Measurements from ENCODE around the gene MAP4K2.
"Not testable (repeated sequence)": the region's sequence is repeated elsewhere in the genome, so short reads cannot be mapped to it uniquely, and the experiment has no call there.

The MAP4K2 gene

GRCh38 chr11:64803158-64803845 lies at the start of gene MAP4K2:
Gene MAP4K2 (minus strand): TSS chr11:64803214. CDS start chr11:64803149, 65 bp downstream.
- peak; percentile 64 to 83 (median 73) for DNase-seq (ENCODE audit: low read depth in 4 of 4, low spot score in 1 of 4)

- DNase-seq (ENCODE audit: low read depth in 4 of 4, low spot score in 1 of 4), result no peak
These were observed 48.9 kb upstream of the MAP4K2 start for GRCh38 chr11:64851831-64852351.

- no peak for DNase-seq (ENCODE audit: low read depth in 4 of 4, low spot score in 1 of 4)
These were observed 48.1 kb upstream of the MAP4K2 start for GRCh38 chr11:64850979-64851567.

- no peak for DNase-seq (ENCODE audit: low read depth in 4 of 4, low spot score in 1 of 4)
These were observed 46.8 kb upstream of the MAP4K2 start for GRCh38 chr11:64849598-64850356.

GRCh38 chr11:64848826-64849597 lies 46.0 kb upstream of the MAP4K2 start:
- no peak for DNase-seq (ENCODE audit: low read depth in 4 of 4, low spot score in 1 of 4)

- DNase-seq (ENCODE audit: low read depth in 4 of 4, low spot score in 1 of 4), result no peak
These were observed 45.3 kb upstream of the MAP4K2 start for GRCh38 chr11:64848214-64848825.

GRCh38 chr11:64846998-64847666 lies 44.1 kb upstream of the MAP4K2 start:
- peak; percentile 89 to 95 (median 93) for DNase-seq (ENCODE audit: low read depth in 4 of 4, low spot score in 1 of 4)

GRCh38 chr11:64845776-64846129 lies 42.7 kb upstream of the MAP4K2 start:
- not testable (repeated sequence) for DNase-seq (ENCODE audit: low read depth in 4 of 4, low spot score in 1 of 4)

- no peak for DNase-seq (ENCODE audit: low read depth in 4 of 4, low spot score in 1 of 4)
These were observed 42.2 kb upstream of the MAP4K2 start for GRCh38 chr11:64845129-64845775.

GRCh38 chr11:64844330-64845128 lies 41.5 kb upstream of the MAP4K2 start, which contains the start of gene CDC42BPG:
Gene CDC42BPG (minus strand): TSS chr11:64844653. CDS start chr11:64844569, 84 bp downstream.
- DNase-seq (ENCODE audit: low read depth in 4 of 4, low spot score in 1 of 4), result no peak

- DNase-seq (ENCODE audit: low read depth in 4 of 4, low spot score in 1 of 4), result no peak
These were observed 40.8 kb upstream of the MAP4K2 start for GRCh38 chr11:64843686-64844329.

GRCh38 chr11:64842851-64843685 lies 40.1 kb upstream of the MAP4K2 start:
- DNase-seq (ENCODE audit: low read depth in 4 of 4, low spot score in 1 of 4), result no peak

- no peak for DNase-seq (ENCODE audit: low read depth in 4 of 4, low spot score in 1 of 4)
These were observed 39.3 kb upstream of the MAP4K2 start for GRCh38 chr11:64842366-64842759.

GRCh38 chr11:64841592-64842365 lies 38.8 kb upstream of the MAP4K2 start:
- no peak for DNase-seq (ENCODE audit: low read depth in 4 of 4, low spot score in 1 of 4)

- DNase-seq (ENCODE audit: low read depth in 4 of 4, low spot score in 1 of 4), result no peak
These were observed 37.1 kb upstream of the MAP4K2 start for GRCh38 chr11:64839887-64840782.

- no peak for DNase-seq (ENCODE audit: low read depth in 4 of 4, low spot score in 1 of 4)
These were observed 36.3 kb upstream of the MAP4K2 start for GRCh38 chr11:64839335-64839734.

Measured in stimulated activated CD4-positive, alpha-beta T cell treated with anti-CD3 and anti-CD28 coated beads, Interleukin-1b, Interleukin-23, amount 100 ng/mL, for 24 hours (primary cell).